Stomach smooth muscle (tissue), 2 donors: ENCODE data around the gene SSH2.
A peak's percentile ranks its signal among the peaks of the same experiment; 100 is the strongest.

Experiments used
- H3K27ac ChIP-seq: one replicate; pipeline ENCODE4 v1.7.0; 2013; ENCODE audit warnings: mild to moderate bottlenecking, low read length, inconsistent platforms
- H3K27me3 ChIP-seq, 2 donors: one replicate each; pipeline ENCODE4 v1.7.0; 2013; ENCODE audit warnings: low read length in 2 of 2; ENCODE audit not compliant: insufficient read depth in 2 of 2, control insufficient read depth in 1 of 2
- H3K36me3 ChIP-seq, 2 donors: one replicate each; pipeline ENCODE4 v1.7.0; 2013; ENCODE audit warnings: low read length in 2 of 2; ENCODE audit not compliant: control insufficient read depth in 2 of 2, insufficient read depth in 2 of 2
- H3K4me1 ChIP-seq: one replicate; pipeline ENCODE4 v1.7.0; 2013; ENCODE audit warnings: low read length; ENCODE audit not compliant: control insufficient read depth, insufficient read depth
- H3K4me3 ChIP-seq, 2 donors: one replicate each; pipeline ENCODE4 v1.7.0; 2013; ENCODE audit warnings: low read length in 2 of 2
- H3K9ac ChIP-seq, 2 donors: one replicate each; pipeline ENCODE4 v1.7.0; 2013; ENCODE audit warnings: low read length in 2 of 2, mild to moderate bottlenecking in 1 of 2
- H3K9me3 ChIP-seq, 2 donors: one replicate each; pipeline ENCODE4 v1.7.0; 2013; ENCODE audit warnings: low read length in 2 of 2; ENCODE audit not compliant: control insufficient read depth in 2 of 2
- donor health status: healthy.
- donor health status: Pancreatic carcinoma.

The SSH2 gene

DNA sequence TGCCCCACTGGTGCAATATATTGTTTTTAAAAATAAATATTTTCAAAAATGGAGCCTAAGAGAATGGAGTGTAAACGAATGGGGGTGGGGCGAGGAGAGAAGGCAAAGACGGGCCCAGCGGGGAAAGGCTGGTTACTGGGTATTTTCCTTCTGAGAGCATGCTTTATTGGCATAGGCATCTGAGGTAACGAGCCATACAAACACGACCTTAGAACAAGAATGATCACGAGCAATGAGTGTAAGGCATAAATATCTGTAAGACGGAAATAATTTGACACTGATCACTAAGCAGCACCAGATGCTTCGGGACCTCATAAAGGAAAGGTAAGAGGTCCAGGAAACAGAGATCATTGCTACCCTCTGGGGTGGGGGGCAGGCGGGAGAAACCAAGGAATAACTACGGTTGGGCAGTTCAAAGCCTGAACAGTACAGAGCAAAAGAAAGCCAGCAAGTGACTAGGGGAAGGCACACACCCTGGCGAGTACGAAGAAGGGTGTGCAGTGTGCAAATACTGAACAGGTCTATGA is 959 bp downstream of the SSH2 start:
- H3K9ac ChIP-seq = peak overlapping the region; percentile 79 to 84
- H3K4me3 ChIP-seq = peak overlapping the region; percentile 96 to 97

GRCh38 chr17:29927546-29927945 is 2.5 kb downstream of the SSH2 start:
- H3K9ac ChIP-seq = no peak overlapping the region
- H3K4me1 ChIP-seq = peaks cover 4% of the 10 kb centered on the region
- H3K27me3 ChIP-seq = no peaks in the 10 kb centered on the region
- H3K36me3 ChIP-seq = no peaks in the 10 kb centered on the region
- no peaks in the 10 kb centered on the region for H3K9me3 ChIP-seq
- no peak overlapping the region for H3K4me3 ChIP-seq
- H3K27ac ChIP-seq = no peak overlapping the region

More for the DNA sequence above, 959 bp downstream of the SSH2 start:
- peak overlapping the region; percentile 77 for H3K27ac ChIP-seq
- no peaks in the 10 kb centered on the region for H3K27me3 ChIP-seq
- no peaks in the 10 kb centered on the region for H3K36me3 ChIP-seq
- H3K4me1 ChIP-seq = peaks cover 4% of the 10 kb centered on the region
- H3K9me3 ChIP-seq = no peaks in the 10 kb centered on the region

GRCh38 chr17:29924786-29925185 is 5.2 kb downstream of the SSH2 start:
- no peaks in the 10 kb centered on the region for H3K9me3 ChIP-seq
- H3K4me1 ChIP-seq = no peaks in the 10 kb centered on the region
- no peaks in the 10 kb centered on the region for H3K27me3 ChIP-seq
- no peak overlapping the region for H3K9ac ChIP-seq
- no peaks in the 10 kb centered on the region for H3K36me3 ChIP-seq
- H3K27ac ChIP-seq = no peak overlapping the region
- no peak overlapping the region for H3K4me3 ChIP-seq

DNA sequence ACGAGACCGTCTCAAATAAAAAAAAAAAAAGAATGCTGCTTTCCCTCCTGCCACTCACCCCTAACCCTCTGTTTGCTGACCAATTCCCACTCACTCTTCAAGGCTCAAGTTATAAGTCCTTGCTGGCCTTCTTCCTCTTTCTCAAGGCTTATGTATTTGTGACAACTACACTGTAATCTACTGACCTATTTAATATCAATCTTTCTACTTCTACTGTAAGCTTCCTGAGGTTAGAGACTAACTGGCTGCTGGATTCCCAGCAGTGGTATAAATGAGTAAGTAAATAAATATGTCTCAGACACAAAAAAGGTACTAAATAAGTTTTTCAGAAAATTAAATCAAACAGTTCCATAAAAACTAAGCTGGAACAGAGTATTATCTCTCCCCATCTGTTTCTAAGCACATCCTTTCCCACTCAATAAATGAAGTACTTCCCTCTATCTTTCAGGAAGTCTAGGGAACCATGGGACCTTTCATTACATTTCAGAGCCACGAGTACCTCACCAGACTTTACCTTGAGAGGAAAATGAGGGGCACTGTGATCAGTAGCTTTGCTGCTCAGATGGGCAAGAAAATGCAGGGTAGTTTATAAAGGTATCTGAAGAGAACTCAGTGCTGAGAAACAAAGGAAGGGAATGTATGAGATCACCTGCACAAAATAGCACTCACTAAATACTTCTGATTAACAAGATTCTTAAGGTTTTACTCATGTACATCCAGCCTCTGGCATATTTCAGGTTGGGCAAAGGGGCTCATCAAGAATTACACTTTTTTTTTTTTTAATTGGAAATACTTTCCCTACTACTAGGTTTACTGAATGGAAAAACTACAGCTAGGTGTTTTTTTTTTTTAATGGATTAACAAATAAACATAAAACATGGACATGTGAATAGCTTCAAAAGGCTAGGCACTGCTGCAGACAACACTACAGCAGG is 10.8 kb downstream of the SSH2 start:
- Histone ChIP-seq H3K4me3 (no peak overlapping the region), H3K27me3 (no peaks in the 10 kb centered on the region), H3K9ac (no peak overlapping the region), H3K4me1 (no peaks in the 10 kb centered on the region), H3K9me3 (no peaks in the 10 kb centered on the region), H3K36me3 (no peaks in the 10 kb centered on the region), H3K27ac (no peak overlapping the region)

GRCh38 chr17:29918016-29918415 is 12.0 kb downstream of the SSH2 start:
- H3K9me3 ChIP-seq = no peaks in the 10 kb centered on the region
- H3K27ac ChIP-seq = no peak overlapping the region
- no peak overlapping the region for H3K9ac ChIP-seq
- no peaks in the 10 kb centered on the region for H3K4me1 ChIP-seq
- no peaks in the 10 kb centered on the region for H3K27me3 ChIP-seq
- H3K4me3 ChIP-seq = no peak overlapping the region
- H3K36me3 ChIP-seq = no peaks in the 10 kb centered on the region

DNA sequence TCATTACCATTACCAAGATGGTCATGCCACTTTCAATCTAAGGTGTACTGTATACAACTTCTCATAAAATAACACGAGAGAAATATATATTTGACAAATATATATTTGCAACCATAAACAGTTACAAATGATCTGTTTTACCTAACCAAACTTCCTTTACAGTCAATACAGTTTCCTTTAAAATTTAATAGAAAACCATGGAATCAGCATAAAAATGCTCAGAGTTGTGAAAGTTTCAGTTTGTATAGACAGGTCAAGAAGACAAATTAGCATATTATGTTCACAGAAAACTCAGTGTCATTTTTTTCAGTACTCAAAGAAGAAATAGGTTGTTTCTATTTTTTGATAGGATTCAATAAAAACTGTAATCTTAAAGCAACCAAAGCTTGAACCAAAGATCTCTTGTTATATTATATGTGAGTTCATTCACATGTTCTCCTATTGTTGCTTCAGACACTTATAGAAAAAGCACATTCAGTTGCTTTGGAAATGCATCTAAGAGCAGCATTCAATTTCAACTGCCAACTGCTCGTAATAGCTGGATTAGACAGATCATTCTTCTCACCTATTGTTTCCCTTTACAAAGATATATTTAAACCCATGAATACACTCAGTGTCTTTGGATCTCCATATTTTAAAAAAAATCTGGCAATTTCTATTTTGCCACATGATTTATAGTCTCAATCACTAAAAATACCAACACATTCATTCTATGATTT is 15.1 kb downstream of the SSH2 start:
- H3K36me3 ChIP-seq = no peaks in the 10 kb centered on the region
- H3K27ac ChIP-seq = no peak overlapping the region
- no peaks in the 10 kb centered on the region for H3K27me3 ChIP-seq
- H3K4me3 ChIP-seq = no peak overlapping the region
- H3K4me1 ChIP-seq = no peaks in the 10 kb centered on the region
- H3K9ac ChIP-seq = no peak overlapping the region
- no peaks in the 10 kb centered on the region for H3K9me3 ChIP-seq

DNA sequence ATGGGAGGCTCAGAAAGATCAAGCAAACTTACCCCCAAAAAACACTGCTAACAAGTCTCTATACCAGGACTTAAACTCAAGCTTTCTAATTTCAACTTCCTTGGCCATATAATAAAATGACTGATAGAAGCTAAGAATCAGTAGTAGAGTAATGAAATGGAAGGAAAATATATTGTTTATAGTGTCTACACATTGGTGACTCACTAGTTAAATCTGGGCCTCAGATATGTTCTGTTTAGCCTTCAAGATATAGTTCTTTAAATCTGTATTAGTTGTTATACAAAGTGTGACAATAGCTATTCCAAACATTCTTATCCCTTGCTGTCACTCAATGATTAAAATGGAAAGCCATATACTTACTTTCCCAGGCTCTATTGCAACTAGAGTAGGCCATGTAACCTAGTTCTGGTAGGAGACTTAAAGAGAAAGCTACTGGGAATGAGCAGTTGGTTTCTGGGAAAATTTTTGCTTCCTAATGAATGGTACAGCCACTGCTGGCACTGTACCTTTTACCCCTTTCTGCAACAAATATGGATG is 18.3 kb downstream of the SSH2 start:
- H3K27ac ChIP-seq = no peak overlapping the region
- H3K4me1 ChIP-seq = no peaks in the 10 kb centered on the region
- H3K9me3 ChIP-seq = no peaks in the 10 kb centered on the region
- H3K36me3 ChIP-seq = no peaks in the 10 kb centered on the region
- no peak overlapping the region for H3K4me3 ChIP-seq
- H3K9ac ChIP-seq = no peak overlapping the region
- no peaks in the 10 kb centered on the region for H3K27me3 ChIP-seq

- Histone ChIP-seq H3K27me3 (no peaks in the 10 kb centered on the region), H3K4me1 (no peaks in the 10 kb centered on the region), H3K9ac (no peak overlapping the region)
Observed at GRCh38 chr17:29909236-29910003, 20.6 kb downstream of the SSH2 start.

GRCh38 chr17:29906969-29907368 is 23.1 kb downstream of the SSH2 start:
- Histone ChIP-seq H3K9me3 (no peaks in the 10 kb centered on the region), H3K9ac (no peak overlapping the region), H3K27ac (no peak overlapping the region), H3K4me1 (no peaks in the 10 kb centered on the region), H3K27me3 (no peaks in the 10 kb centered on the region), H3K36me3 (no peaks in the 10 kb centered on the region), H3K4me3 (no peak overlapping the region)

More at GRCh38 chr17:29909236-29910003, 20.6 kb downstream of the SSH2 start:
- Histone ChIP-seq H3K36me3 (no peaks in the 10 kb centered on the region), H3K27ac (no peak overlapping the region), H3K9me3 (no peaks in the 10 kb centered on the region), H3K4me3 (no peak overlapping the region)

DNA sequence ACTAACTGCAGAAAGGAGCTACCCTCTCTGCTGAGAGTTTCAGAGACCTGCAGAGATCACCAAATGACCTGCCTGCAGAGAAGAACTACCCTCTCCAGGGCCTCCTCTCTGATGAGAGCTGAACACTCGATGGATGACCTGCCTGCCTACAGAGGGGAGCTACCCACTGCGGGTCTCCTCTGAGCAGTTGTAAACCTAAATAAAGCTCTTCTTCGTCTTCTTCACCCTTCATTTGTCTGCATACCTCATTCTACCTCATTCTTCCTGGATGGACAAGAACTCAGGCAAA is 24.2 kb downstream of the SSH2 start:
- no peak overlapping the region for H3K9ac ChIP-seq
- H3K27me3 ChIP-seq = no peaks in the 10 kb centered on the region
- H3K4me1 ChIP-seq = no peaks in the 10 kb centered on the region
- H3K9me3 ChIP-seq = no peaks in the 10 kb centered on the region
- H3K27ac ChIP-seq = no peak overlapping the region
- no peaks in the 10 kb centered on the region for H3K36me3 ChIP-seq
- no peak overlapping the region for H3K4me3 ChIP-seq
